Suprapubic skin (tissue), 4 donors: ENCODE results near the gene GMPR. TPM values are rescaled to one million over a fixed set of nuclear protein-coding genes. Genes with fewer than 3 reads are reported as not detected.
A peak's percentile ranks its signal among the peaks of the same experiment; 100 is the strongest.

Source experiments
- DNase-seq, 2 donors: peaks; one replicate each; pipeline ENCODE4 v3.0.0-alpha.2; 2019; ENCODE audit warnings: low spot score in 2 of 2
- H3K27ac ChIP-seq: fragments of 200-600 bp; sonication (generic); one replicate; pipeline ENCODE4 v1.5.1; 2019
- H3K27me3 ChIP-seq: fragments of 200-600 bp; sonication (generic); one replicate; pipeline ENCODE4 v1.5.1; 2019
- H3K36me3 ChIP-seq: fragments of 200-600 bp; sonication (generic); one replicate; pipeline ENCODE4 v1.5.1; 2019
- H3K4me1 ChIP-seq: fragments of 200-600 bp; sonication (generic); one replicate; pipeline ENCODE4 v1.5.1; 2019
- H3K4me3 ChIP-seq: fragments of 200-600 bp; sonication (generic); one replicate; pipeline ENCODE4 v1.5.1; 2019; ENCODE audit warnings: mild to moderate bottlenecking
- H3K9me3 ChIP-seq: fragments of 200-600 bp; sonication (generic); one replicate; pipeline ENCODE4 v1.5.1; 2019
- EP300 ChIP-seq: sonication (generic); formaldehyde crosslinking; IDR thresholded peaks from one replicate; pipeline ENCODE4 v1.6.1; 2017; ENCODE audit warnings: antibody characterized with exemption
- POLR2A ChIP-seq, 2 donors: fragments of 450-650 bp; IDR thresholded peaks; one replicate each; pipeline ENCODE4 v1.6.1; 2017; ENCODE audit warnings: antibody characterized with exemption in 2 of 2, mild to moderate bottlenecking in 2 of 2, moderate library complexity in 2 of 2
- POLR2AphosphoS5 ChIP-seq, 3 donors: sonication (generic); formaldehyde crosslinking; IDR thresholded peaks; one replicate each; pipeline ENCODE4 v1.6.1; 2017; ENCODE audit warnings: antibody characterized with exemption in 3 of 3
- WGBS: methylation state at CpG from one replicate; pipeline ENCODE4 v1.1.5; 2018; 5-methylcytosine and 5-hydroxymethylcytosine counted together
- total RNA-seq, 4 donors: library from RNA; depleted of rRNA; stranded (reverse); fragments of >200 nt; gene quantifications; one replicate each; pipeline ENCODE4 v1.1.0, GENCODE V29; 2016
- TF ChIP-seq, protein P1 (sequence below), 2 donors: fragments of 200-600 bp in 1 of 2; fragments of 450-650 bp in 1 of 2; sonication (generic) in 1 of 2; IDR thresholded peaks; one replicate each; pipeline ENCODE4 v1.5.1; 2016 to 2019; ENCODE audit warnings: antibody characterized with exemption in 2 of 2, mild to moderate bottlenecking in 1 of 2, moderate library complexity in 1 of 2

GMPR gene
- total RNA-seq, 4 donors from 2014 or later: 4.9 to 16.4 (median 12.9) TPM

DNA sequence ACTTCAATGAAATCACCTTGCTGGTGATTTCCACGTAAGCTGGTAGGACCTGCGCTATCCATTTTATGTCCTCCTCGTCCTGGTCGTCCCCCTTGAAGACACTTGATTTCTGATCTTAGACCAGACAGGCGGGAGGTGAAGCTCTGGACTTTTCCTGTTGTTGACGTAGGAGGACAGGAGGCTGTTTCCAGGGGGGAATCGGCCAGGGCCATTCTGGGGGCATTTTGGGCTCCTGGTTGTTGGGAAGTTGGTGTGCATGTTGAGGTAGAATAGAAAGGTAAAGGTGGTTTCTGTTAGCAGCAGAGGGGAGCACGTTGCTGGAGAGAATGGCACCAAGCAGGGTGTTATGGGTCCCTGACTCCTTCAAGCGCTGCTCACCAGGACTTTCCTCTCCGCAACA lies 56.0 kb downstream of the GMPR start:
- no peak overlapping the region for H3K4me3 ChIP-seq
- H3K36me3 ChIP-seq: no peaks in the 10 kb centered on the region
- DNase-seq: no peak
- no peaks in the 10 kb centered on the region for H3K4me1 ChIP-seq
- no peaks in the 10 kb centered on the region for H3K27me3 ChIP-seq
- no peaks in the 10 kb centered on the region for H3K9me3 ChIP-seq
- 91% methylated on average over 10 of the region's 10 CpGs for WGBS
- H3K27ac ChIP-seq: no peak overlapping the region
- no peak for TF ChIP-seq POLR2A (IDR thresholded peaks at IDR 0.05)
- TF ChIP-seq, protein P1, sequence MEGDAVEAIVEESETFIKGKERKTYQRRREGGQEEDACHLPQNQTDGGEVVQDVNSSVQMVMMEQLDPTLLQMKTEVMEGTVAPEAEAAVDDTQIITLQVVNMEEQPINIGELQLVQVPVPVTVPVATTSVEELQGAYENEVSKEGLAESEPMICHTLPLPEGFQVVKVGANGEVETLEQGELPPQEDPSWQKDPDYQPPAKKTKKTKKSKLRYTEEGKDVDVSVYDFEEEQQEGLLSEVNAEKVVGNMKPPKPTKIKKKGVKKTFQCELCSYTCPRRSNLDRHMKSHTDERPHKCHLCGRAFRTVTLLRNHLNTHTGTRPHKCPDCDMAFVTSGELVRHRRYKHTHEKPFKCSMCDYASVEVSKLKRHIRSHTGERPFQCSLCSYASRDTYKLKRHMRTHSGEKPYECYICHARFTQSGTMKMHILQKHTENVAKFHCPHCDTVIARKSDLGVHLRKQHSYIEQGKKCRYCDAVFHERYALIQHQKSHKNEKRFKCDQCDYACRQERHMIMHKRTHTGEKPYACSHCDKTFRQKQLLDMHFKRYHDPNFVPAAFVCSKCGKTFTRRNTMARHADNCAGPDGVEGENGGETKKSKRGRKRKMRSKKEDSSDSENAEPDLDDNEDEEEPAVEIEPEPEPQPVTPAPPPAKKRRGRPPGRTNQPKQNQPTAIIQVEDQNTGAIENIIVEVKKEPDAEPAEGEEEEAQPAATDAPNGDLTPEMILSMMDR (IDR thresholded peaks at IDR 0.05): no peak
- no peak for TF ChIP-seq EP300
- TF ChIP-seq POLR2AphosphoS5 (IDR thresholded peaks at IDR 0.05): no peak

DNA sequence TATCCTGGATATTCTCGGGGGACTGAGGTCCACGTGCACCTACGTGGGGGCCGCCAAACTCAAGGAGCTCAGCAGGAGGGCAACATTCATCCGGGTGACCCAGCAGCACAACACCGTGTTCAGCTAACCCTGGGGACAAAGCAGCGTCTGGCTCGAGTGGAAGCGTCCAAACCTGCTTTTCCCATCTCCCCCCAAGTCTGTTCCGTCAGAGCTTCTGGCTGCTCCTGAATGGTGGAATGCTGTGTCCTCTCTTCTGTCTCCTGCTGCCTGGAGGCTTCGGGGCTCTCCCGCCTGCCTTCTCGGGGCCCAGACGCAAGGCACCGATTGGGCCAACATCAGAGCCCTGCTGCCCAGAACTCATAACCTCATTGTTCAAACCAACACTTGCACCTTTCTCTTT lies 56.7 kb downstream of the GMPR start:
- Histone ChIP-seq H3K27ac (no peak overlapping the region), H3K4me1 (no peaks in the 10 kb centered on the region), H3K9me3 (no peaks in the 10 kb centered on the region), H3K27me3 (no peaks in the 10 kb centered on the region), H3K36me3 (no peaks in the 10 kb centered on the region), H3K4me3 (no peak overlapping the region)
- DNase-seq: peak in 1 of 2 donors; percentile 64
- whole genome bisulfite sequencing: 74% methylated on average over 15 of the region's 15 CpGs
- TF ChIP-seq EP300 (no peak), POLR2A (IDR thresholded peaks at IDR 0.05) (no peak), POLR2AphosphoS5 (IDR thresholded peaks at IDR 0.05) (no peak)
- TF ChIP-seq, protein P1 (IDR thresholded peaks at IDR 0.05): no peak

DNA sequence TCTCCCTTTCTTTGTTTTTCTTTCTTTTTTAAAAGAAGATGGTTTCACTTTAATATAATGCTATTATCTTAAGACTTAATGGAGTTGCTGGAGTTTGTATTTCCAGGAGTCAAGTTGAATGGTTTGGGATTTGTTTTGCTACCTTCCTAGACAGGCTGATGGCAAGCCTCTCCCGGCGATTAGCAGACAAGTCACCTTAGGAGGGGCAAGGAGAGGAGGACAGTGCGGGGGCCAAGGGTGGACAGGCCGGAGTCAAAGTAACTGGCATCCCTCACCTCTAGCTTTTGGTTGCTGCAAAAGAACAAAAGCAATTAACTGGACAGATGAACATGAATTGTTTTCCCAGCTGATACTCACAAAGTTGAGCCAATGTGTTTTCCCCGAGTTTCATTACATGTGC lies 57.1 kb downstream of the GMPR start:
- no peaks in the 10 kb centered on the region for H3K9me3 ChIP-seq
- DNase-seq: peak in 1 of 2 donors; percentile 66
- no peaks in the 10 kb centered on the region for H3K27me3 ChIP-seq
- TF ChIP-seq, protein P1 (IDR thresholded peaks at IDR 0.05): no peak
- TF ChIP-seq EP300 (no peak), POLR2A (IDR thresholded peaks at IDR 0.05) (no peak), POLR2AphosphoS5 (IDR thresholded peaks at IDR 0.05) (no peak)
- no peak overlapping the region for H3K27ac ChIP-seq
- H3K4me1 ChIP-seq: no peaks in the 10 kb centered on the region
- 91% methylated on average over 5 of the region's 5 CpGs for WGBS
- H3K36me3 ChIP-seq: no peaks in the 10 kb centered on the region
- H3K4me3 ChIP-seq: no peak overlapping the region

DNA sequence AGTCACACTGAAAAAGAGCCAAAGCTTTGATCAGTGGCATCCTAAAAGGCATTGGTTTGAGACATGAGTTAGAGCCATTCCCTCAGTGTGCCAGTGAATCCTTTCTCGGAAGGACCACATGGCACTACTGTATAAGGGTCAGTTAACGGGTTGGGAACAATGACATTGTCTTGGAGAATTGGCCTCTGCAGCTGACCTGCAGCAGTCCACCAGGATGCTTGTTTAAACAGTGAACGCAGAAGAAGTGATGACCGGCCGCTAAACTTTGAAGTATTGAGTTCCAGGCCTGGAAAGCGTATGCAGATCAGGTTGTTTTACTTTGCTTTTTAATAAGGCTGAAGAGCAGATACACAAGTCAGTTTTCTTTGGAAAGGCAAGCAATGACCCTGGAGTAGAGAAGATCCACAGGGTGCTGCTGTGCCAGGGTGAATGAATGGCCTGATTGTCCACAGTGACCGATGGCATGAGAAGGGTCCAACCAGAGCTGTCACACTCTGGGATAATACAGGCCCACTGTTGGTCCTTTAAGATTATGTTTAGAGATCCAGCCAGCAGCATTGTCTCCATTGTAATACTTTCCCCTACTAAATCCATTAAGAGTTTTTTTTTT lies 57.8 kb downstream of the GMPR start:
- Histone ChIP-seq H3K27me3 (no peaks in the 10 kb centered on the region), H3K4me1 (no peaks in the 10 kb centered on the region), H3K27ac (no peak overlapping the region), H3K9me3 (no peaks in the 10 kb centered on the region), H3K36me3 (no peaks in the 10 kb centered on the region), H3K4me3 (no peak overlapping the region)
- WGBS: 91% methylated on average over 7 of the region's 7 CpGs
- TF ChIP-seq, protein P1 (IDR thresholded peaks at IDR 0.05): no peak
- TF ChIP-seq POLR2A (IDR thresholded peaks at IDR 0.05) (no peak), EP300 (no peak), POLR2AphosphoS5 (IDR thresholded peaks at IDR 0.05) (no peak)
- no peak for DNase-seq

DNA sequence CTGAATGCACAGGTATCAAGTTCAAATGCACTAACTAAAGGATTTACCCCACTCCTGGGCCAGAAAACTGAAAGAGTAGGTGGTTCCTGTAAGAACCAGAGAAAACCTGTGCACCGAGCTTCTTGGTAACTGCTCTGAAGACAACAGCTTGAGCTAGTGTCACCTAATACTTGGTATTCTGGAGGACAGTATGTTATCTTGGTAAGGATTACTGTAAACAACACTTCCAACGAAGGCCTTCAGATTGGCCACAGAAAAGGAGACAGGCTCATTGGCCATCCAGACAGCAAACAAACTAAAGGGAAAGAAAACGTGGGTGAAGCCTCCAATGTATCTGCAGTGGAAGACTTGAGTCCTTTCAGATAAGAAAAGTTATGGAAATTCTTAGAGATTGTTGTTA lies 61.5 kb downstream of the GMPR start:
- H3K4me3 ChIP-seq: no peak overlapping the region
- H3K9me3 ChIP-seq: no peaks in the 10 kb centered on the region
- WGBS: 86% methylated on average over 3 of the region's 3 CpGs
- no peaks in the 10 kb centered on the region for H3K4me1 ChIP-seq
- no peak overlapping the region for H3K27ac ChIP-seq
- H3K27me3 ChIP-seq: no peaks in the 10 kb centered on the region
- TF ChIP-seq POLR2A (IDR thresholded peaks at IDR 0.05) (no peak), EP300 (no peak), POLR2AphosphoS5 (IDR thresholded peaks at IDR 0.05) (no peak)
- TF ChIP-seq, protein P1 (IDR thresholded peaks at IDR 0.05): no peak
- DNase-seq: peak in 1 of 2 donors; percentile 11
- peaks cover 7% of the 10 kb centered on the region for H3K36me3 ChIP-seq
